Measurements from ENCODE around the gene FIGNL2. TPM values are rescaled to one million over a fixed set of nuclear protein-coding genes. Genes with fewer than 3 reads are reported as not detected.

The FIGNL2 gene
- total and polyA plus RNA-seq, 2 of the 4 experiments (the other 2 are of a cell fraction): under 0.01 to 0.12 TPM

GRCh38 chr12:51801027-51801426, 47.5 kb downstream of the FIGNL2 start:
- Histone ChIP-seq H3K23ac (ENCODE audit: low read depth, low read length) (no peak overlapping the region), H3K36me3 (ENCODE audit: control insufficient read depth, insufficient read depth, low read length) (0 out of 2 replicates have a peak, but pooled peaks cover 2% of the 10 kb centered on the region), H4K5ac (ENCODE audit: low read depth, low read length) (no peak overlapping the region), H3K4me3 (ENCODE audit: insufficient read depth, low read depth, low read length) (no peak overlapping the region), H3K14ac (replicated peaks; ENCODE audit: low read depth, low read length) (no peak overlapping the region), H4K8ac (ENCODE audit: low read depth in 2 of 2, low read length in 2 of 2) (no peak overlapping the region), H4K91ac (ENCODE audit: insufficient read depth, low read depth, low read length) (no peak overlapping the region), H3K27me3 (ENCODE audit: control insufficient read depth, insufficient read depth, low read length) (no peaks in the 10 kb centered on the region), H3K9ac (ENCODE audit: low read depth, low read length) (no peak overlapping the region), H3K27ac (ENCODE audit: insufficient read depth, low read length) (no peak overlapping the region), H3K79me1 (ENCODE audit: low read depth in 1 of 2, low read length in 2 of 2) (no peaks in the 10 kb centered on the region), H2AK5ac (ENCODE audit: low read depth, low read length) (no peak overlapping the region), H2BK5ac (ENCODE audit: low read depth, low read length, poor library complexity, severe bottlenecking) (no peak overlapping the region), H2BK20ac (ENCODE audit: low read depth, low read length) (no peak overlapping the region), H3K18ac (ENCODE audit: low read depth, low read length) (no peak overlapping the region), H2BK120ac (ENCODE audit: low read depth, low read length) (no peak overlapping the region), H3K56ac (ENCODE audit: extremely low read depth, insufficient read depth, low read length) (no peak overlapping the region), H3K9me1 (ENCODE audit: insufficient read depth, low read length) (no peaks in the 10 kb centered on the region), H3K4me1 (ENCODE audit: control insufficient read depth, insufficient read depth, low read length) (no peaks in the 10 kb centered on the region), H4K20me1 (ENCODE audit: insufficient read depth, low read length) (no peaks in the 10 kb centered on the region), H3K9me3 (ENCODE audit: control insufficient read depth, insufficient read depth, low read length) (no peaks in the 10 kb centered on the region), H2AK9ac (replicated peaks; ENCODE audit: low read depth, low read length, poor library complexity) (no peak overlapping the region), H3K4me2 (ENCODE audit: low read depth, low read length) (no peak overlapping the region), H3K4ac (ENCODE audit: low read depth, low read length) (no peak overlapping the region), H2BK15ac (ENCODE audit: low read depth, low read length) (no peak overlapping the region), H2AFZ (replicated peaks; ENCODE audit: low read length, poor library complexity) (no peak overlapping the region)
- TF ChIP-seq CHD1 (IDR thresholded peaks at IDR 0.05; ENCODE audit: low read depth, low read length) (no peak), RAD21 (IDR thresholded peaks at IDR 0.05; ENCODE audit: low read length) (no peak), SMC3 (IDR thresholded peaks at IDR 0.05; ENCODE audit: low read depth, low read length) (no peak), NFE2L2 (IDR thresholded peaks at IDR 0.05; ENCODE audit: low read depth, low read length) (no peak), RCOR1 (IDR thresholded peaks at IDR 0.05; ENCODE audit: insufficient replicate concordance, low read length) (no peak), RFX5 (IDR thresholded peaks at IDR 0.05; ENCODE audit: low read depth, low read length) (no peak), CTCF (conservative IDR thresholded peaks at IDR 0.05; ENCODE audit: low read depth, low read length) (no peak), MXI1 (IDR thresholded peaks at IDR 0.05; ENCODE audit: borderline replicate concordance, low read depth, low read length) (no peak), MAFK (IDR thresholded peaks at IDR 0.05; ENCODE audit: low read depth, low read length) (no peak)
- CTCF ChIA-PET: no interaction called here
- no CpG with 5 or more reads among the region's 1 CpG for WGBS, 2 experiments (ENCODE audit: extremely low coverage in 2 of 2, insufficient read length in 1 of 2)
- dilution Hi-C loops (cut with HindIII; ENCODE audit: low sequenced_read_pairs, unreplicated experiment) (no loop called here), in situ Hi-C loops (cut with MboI; ENCODE audit: low sequenced_read_pairs) (loop anchor here (10.0 kb wide), 1 partner anchor 266 kb away; no protein-coding TSS in a partner anchor), intact Hi-C loops (cut with micrococcal nuclease) (no loop called here)
- no peak for ATAC-seq (ENCODE audit: low read depth)
- DNase-seq: no peak
- no TSS peak for BruUV-seq (replicated peaks)
- POLR2A ChIA-PET (ENCODE audit: unreplicated experiment): no interaction called here

All from IMR-90 (cell line).